ENCODE data around the gene IL19.

DNA sequence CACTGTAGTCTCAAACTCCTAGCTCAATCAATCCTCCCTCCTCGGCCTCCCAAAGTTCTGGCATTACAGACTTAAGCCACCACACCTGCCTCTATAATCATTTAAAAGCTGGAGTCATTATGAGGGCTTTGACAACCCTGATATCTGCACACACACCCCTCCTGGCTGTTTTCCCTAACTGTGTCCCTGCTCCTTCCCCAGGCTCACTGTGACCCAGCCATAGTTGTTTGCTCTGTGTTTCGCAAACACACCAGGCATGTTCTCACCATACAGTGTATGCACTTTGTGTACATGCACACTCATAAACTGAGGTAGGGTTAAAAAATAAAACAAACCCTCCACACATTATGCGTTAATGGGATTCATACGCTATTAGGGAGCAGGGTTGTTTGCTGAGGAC lies 73.1 kb downstream of the IL19 start:
- TF ChIP-seq, protein P1, sequence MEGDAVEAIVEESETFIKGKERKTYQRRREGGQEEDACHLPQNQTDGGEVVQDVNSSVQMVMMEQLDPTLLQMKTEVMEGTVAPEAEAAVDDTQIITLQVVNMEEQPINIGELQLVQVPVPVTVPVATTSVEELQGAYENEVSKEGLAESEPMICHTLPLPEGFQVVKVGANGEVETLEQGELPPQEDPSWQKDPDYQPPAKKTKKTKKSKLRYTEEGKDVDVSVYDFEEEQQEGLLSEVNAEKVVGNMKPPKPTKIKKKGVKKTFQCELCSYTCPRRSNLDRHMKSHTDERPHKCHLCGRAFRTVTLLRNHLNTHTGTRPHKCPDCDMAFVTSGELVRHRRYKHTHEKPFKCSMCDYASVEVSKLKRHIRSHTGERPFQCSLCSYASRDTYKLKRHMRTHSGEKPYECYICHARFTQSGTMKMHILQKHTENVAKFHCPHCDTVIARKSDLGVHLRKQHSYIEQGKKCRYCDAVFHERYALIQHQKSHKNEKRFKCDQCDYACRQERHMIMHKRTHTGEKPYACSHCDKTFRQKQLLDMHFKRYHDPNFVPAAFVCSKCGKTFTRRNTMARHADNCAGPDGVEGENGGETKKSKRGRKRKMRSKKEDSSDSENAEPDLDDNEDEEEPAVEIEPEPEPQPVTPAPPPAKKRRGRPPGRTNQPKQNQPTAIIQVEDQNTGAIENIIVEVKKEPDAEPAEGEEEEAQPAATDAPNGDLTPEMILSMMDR (IDR thresholded peaks at IDR 0.05; ENCODE audit: extremely low read depth in 1 of 2, insufficient read depth in 1 of 2, low read depth in 1 of 2, low read length in 2 of 2): no peak
- no peak for TF ChIP-seq EZH2 (IDR thresholded peaks at IDR 0.05; ENCODE audit: borderline replicate concordance, low read depth, low read length, severe bottlenecking)
- no peak for TF ChIP-seq POLR2A (IDR thresholded peaks at IDR 0.05; ENCODE audit: low read depth, low read length)
- TF ChIP-seq JUN (IDR thresholded peaks at IDR 0.05; ENCODE audit: borderline replicate concordance, insufficient read depth, insufficient read length, low read depth): no peak
- TF ChIP-seq, protein P2, sequence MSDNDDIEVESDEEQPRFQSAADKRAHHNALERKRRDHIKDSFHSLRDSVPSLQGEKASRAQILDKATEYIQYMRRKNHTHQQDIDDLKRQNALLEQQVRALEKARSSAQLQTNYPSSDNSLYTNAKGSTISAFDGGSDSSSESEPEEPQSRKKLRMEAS (IDR thresholded peaks at IDR 0.05; ENCODE audit: insufficient read depth, insufficient read length): no peak
- TF ChIP-seq POLR2AphosphoS5 (IDR thresholded peaks at IDR 0.05; ENCODE audit: insufficient read depth, low read depth, low read length): no peak
- TF ChIP-seq FOS (IDR thresholded peaks at IDR 0.05; ENCODE audit: borderline replicate concordance, insufficient read depth, low read length): no peak
- TF ChIP-seq MYC (IDR thresholded peaks at IDR 0.05; ENCODE audit: low read depth, low read length): no peak
- no peak for TF ChIP-seq GATA2 (IDR thresholded peaks at IDR 0.05; ENCODE audit: insufficient read depth, insufficient read length, low read depth, low read length)

All from endothelial cell of umbilical vein (primary cell).